ENCODE data around the gene ZNF865. TPM values are rescaled to one million over a fixed set of nuclear protein-coding genes. Genes with fewer than 3 reads are reported as not detected.
A peak's percentile ranks its signal among the peaks of the same experiment; 100 is the strongest.

The ZNF865 gene
- total RNA-seq, 1 experiment from 2014 or later = 16.2 TPM

GRCh38 chr19:55642153-55643002 lies 36.9 kb downstream of the ZNF865 start:
- POLR2A ChIA-PET = interaction anchor here (0.6 to 1.9 kb wide), 6 partner anchors 8 to 495 kb away, joined by 3 to 15 read pairs (median 4); partner anchors contain the start of genes FIZ1, U2AF2 and ZNF784
- Histone ChIP-seq H3K4me3 (replicated peaks in 1 of 2; ENCODE audit: low read depth in 1 of 2, low read length in 2 of 2) (peak overlapping the region; percentile 94 to 97), H2AFZ (ENCODE audit: low read depth, low read length, poor library complexity, severe bottlenecking) (no peak overlapping the region), H3K36me3 (ENCODE audit: control insufficient read depth in 1 of 2, insufficient read depth in 2 of 2, low read length in 2 of 2) (peaks cover 10 to 12% of the 10 kb centered on the region in 2 experiments; a peak in 3 of 4 replicates), H3K9ac (ENCODE audit: low read length) (peak overlapping the region; percentile 99), H3K9me2 (ENCODE audit: insufficient read depth) (no peaks in the 10 kb centered on the region), H4K20me1 (ENCODE audit: insufficient read depth) (no peaks in the 10 kb centered on the region), H3K79me2 (ENCODE audit: insufficient read depth, low read length) (peaks cover 65% of the 10 kb centered on the region), H3K4me2 (ENCODE audit: low read length) (peak overlapping the region; percentile 75), H3K4me1 (ENCODE audit: control insufficient read depth in 1 of 2, insufficient read depth in 2 of 2, low read length in 2 of 2) (peaks cover 16 to 52% of the 10 kb centered on the region in 2 experiments; a peak in 3 of 4 replicates), H3K27me3 (ENCODE audit: insufficient read depth, low read length) (no peaks in the 10 kb centered on the region), H3K27ac (ENCODE audit: low read depth, low read length) (peak overlapping the region; percentile 96), H3K9me3 (ENCODE audit: control insufficient read depth in 1 of 2, insufficient read depth in 1 of 2, low read depth in 1 of 2, low read length in 2 of 2) (no peaks in the 10 kb centered on the region)
- RAD21 ChIA-PET (ENCODE audit: low non-redundant PET in 1 of 2, low total read pairs in 2 of 2, uncharacterized antibody in 2 of 2, unreplicated experiment in 2 of 2) = interaction anchor here (0.6 kb wide), 2 partner anchors 8 to 224 kb away, joined by 4 to 10 read pairs; no protein-coding TSS in a partner anchor
- ATAC-seq (peak; percentile 23), DNase-seq (ENCODE audit: low read depth, low spot score) (no peak)
- CTCF ChIA-PET = interaction anchor here (0.8 to 2.8 kb wide), 2 partner anchors 11 to 12 kb away, joined by 4 to 12 read pairs; partner anchors contain the start of gene U2AF2
- intact Hi-C loops (cut with micrococcal nuclease) = no loop called here
- BruUV-seq (replicated peaks) = no TSS peak
- no peak for TF ChIP-seq CEBPB (IDR thresholded peaks at IDR 0.05; ENCODE audit: low read depth)
- TF ChIP-seq FOSL1 (IDR thresholded peaks at IDR 0.05; ENCODE audit: low read depth) = no peak
- no peak for TF ChIP-seq EZH2 (IDR thresholded peaks at IDR 0.05)
- no peak for TF ChIP-seq CTCF (IDR thresholded peaks at IDR 0.05 in 2 of 3, conservative IDR thresholded peaks at IDR 0.05 in 1 of 3; ENCODE audit: borderline replicate concordance in 1 of 3, insufficient read depth in 1 of 3, low read depth in 2 of 3, low read length in 2 of 3)
- TF ChIP-seq REST (IDR thresholded peaks at IDR 0.05; ENCODE audit: low read depth) = no peak
- TF ChIP-seq SP1 (IDR thresholded peaks at IDR 0.05; ENCODE audit: low read depth) = no peak
- peak; percentile 75 for TF ChIP-seq MAX (IDR thresholded peaks at IDR 0.05)
- TF ChIP-seq SRF (IDR thresholded peaks at IDR 0.05; ENCODE audit: low read depth) = no peak
- TF ChIP-seq, protein P1, sequence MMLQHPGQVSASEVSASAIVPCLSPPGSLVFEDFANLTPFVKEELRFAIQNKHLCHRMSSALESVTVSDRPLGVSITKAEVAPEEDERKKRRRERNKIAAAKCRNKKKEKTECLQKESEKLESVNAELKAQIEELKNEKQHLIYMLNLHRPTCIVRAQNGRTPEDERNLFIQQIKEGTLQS (IDR thresholded peaks at IDR 0.05) = no peak
- TF ChIP-seq RAD21 (IDR thresholded peaks at IDR 0.05; ENCODE audit: low read depth) = no peak
- TF ChIP-seq EGR1 (IDR thresholded peaks at IDR 0.05; ENCODE audit: low read depth) = no peak
- TF ChIP-seq, protein P2, sequence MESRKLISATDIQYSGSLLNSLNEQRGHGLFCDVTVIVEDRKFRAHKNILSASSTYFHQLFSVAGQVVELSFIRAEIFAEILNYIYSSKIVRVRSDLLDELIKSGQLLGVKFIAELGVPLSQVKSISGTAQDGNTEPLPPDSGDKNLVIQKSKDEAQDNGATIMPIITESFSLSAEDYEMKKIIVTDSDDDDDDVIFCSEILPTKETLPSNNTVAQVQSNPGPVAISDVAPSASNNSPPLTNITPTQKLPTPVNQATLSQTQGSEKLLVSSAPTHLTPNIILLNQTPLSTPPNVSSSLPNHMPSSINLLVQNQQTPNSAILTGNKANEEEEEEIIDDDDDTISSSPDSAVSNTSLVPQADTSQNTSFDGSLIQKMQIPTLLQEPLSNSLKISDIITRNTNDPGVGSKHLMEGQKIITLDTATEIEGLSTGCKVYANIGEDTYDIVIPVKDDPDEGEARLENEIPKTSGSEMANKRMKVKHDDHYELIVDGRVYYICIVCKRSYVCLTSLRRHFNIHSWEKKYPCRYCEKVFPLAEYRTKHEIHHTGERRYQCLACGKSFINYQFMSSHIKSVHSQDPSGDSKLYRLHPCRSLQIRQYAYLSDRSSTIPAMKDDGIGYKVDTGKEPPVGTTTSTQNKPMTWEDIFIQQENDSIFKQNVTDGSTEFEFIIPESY (IDR thresholded peaks at IDR 0.05; ENCODE audit: extremely low read depth, insufficient replicate concordance, low read length) = no peak
- TF ChIP-seq ZNF274 (IDR thresholded peaks at IDR 0.05; ENCODE audit: low read depth, low read length) = no peak
- no peak for TF ChIP-seq CBX3 (IDR thresholded peaks at IDR 0.05; ENCODE audit: low read depth)
- peak; percentile 82 for TF ChIP-seq ZFX (IDR thresholded peaks at IDR 0.05)
- TF ChIP-seq YY1 (IDR thresholded peaks at IDR 0.05; ENCODE audit: extremely low read depth, insufficient replicate concordance, low read depth, low read length) = no peak
- TF ChIP-seq ELF1 (IDR thresholded peaks at IDR 0.05; ENCODE audit: borderline replicate concordance, low read depth) = no peak
- TF ChIP-seq JUND (IDR thresholded peaks at IDR 0.05) = no peak
